ENCODE measurements around the gene TFPI2. TPM values are rescaled to one million over a fixed set of nuclear protein-coding genes. Genes with fewer than 3 reads are reported as not detected.
A peak's percentile ranks its signal among the peaks of the same experiment; 100 is the strongest.

The TFPI2 gene, protein sequence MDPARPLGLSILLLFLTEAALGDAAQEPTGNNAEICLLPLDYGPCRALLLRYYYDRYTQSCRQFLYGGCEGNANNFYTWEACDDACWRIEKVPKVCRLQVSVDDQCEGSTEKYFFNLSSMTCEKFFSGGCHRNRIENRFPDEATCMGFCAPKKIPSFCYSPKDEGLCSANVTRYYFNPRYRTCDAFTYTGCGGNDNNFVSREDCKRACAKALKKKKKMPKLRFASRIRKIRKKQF
- total RNA-seq, result not detected in 2 replicates

DNA sequence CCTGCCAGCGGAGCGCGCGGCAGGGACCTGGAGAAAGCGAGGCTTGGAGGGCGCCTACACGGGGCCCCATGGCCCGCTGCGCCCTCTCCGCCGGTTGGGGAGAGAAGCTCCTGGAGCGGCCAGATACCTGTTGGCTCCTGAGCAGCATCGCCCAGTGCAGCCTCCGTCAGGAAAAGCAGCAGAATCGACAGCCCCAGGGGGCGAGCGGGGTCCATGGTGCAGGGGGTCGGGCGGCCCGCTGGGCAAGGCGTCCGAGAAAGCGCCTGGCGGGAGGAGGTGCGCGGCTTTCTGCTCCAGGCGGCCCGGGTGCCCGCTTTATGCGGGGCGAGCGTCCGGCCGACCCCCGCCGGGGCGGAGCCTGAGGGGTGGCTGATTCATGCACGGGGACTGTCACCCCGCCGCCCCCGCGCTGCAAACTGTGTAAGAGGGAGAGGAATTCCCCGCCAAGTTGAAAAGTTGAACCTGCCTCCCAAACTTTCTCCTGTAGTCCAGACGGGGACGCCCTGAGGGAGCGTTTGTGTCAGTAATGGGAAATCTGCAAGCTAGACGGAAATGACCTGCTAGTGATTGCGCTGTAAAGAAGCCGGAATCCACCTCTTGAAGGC, at the start of gene TFPI2:
Gene TFPI2, minus strand, starts transcription at position 290 of the 605 bp plus-strand sequence. Its CDS starts 75 bp downstream, at position 215.
- H3K4me3 Mint-ChIP-seq (ENCODE audit: low read depth), result peak within 1 kb of the TSS; percentile 67
- peaks cover 9% of the 10 kb centered on the region for H3K4me1 Mint-ChIP-seq (ENCODE audit: low read depth)
- H3K36me3 Mint-ChIP-seq (ENCODE audit: low read depth), result no peaks in the 10 kb centered on the region
- no peak within 1 kb of the TSS for H3K27ac Mint-ChIP-seq
- intact Hi-C loops (cut with micrococcal nuclease), result no loop called here
- no peak for DNase-seq (ENCODE audit: low spot score)
- H3K27me3 Mint-ChIP-seq (ENCODE audit: low read depth), result peaks cover 50% of the 10 kb centered on the region
- no peaks in the 10 kb centered on the region for H3K9me3 Mint-ChIP-seq

DNA sequence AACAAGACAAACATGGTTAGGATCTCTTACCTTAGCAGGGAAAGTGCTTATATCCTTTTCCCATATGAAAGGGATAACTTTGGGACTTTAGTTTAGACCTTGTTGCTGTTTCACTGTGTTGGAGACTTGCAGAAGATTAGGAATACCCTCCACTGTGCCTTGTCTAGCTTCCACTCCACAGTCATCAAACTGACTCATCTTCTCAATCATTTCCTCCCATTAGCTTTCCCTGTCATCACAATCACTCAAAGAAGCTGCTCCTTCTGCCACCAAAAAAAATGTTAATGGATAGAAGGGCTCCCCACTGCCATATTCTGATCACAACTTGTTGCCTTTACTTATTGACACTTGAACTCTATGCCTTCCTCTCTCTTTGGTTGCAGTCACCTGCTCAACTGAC, 47.7 kb upstream of the TFPI2 start:
- DNase-seq (ENCODE audit: low spot score), result no peak
- no peak overlapping the region for H3K27ac Mint-ChIP-seq
- no peaks in the 10 kb centered on the region for H3K36me3 Mint-ChIP-seq (ENCODE audit: low read depth)
- no peaks in the 10 kb centered on the region for H3K4me1 Mint-ChIP-seq (ENCODE audit: low read depth)
- intact Hi-C loops (cut with micrococcal nuclease), result no loop called here
- H3K27me3 Mint-ChIP-seq (ENCODE audit: low read depth), result peaks cover 14% of the 10 kb centered on the region
- no peak overlapping the region for H3K4me3 Mint-ChIP-seq (ENCODE audit: low read depth)
- H3K9me3 Mint-ChIP-seq, result no peaks in the 10 kb centered on the region

DNA sequence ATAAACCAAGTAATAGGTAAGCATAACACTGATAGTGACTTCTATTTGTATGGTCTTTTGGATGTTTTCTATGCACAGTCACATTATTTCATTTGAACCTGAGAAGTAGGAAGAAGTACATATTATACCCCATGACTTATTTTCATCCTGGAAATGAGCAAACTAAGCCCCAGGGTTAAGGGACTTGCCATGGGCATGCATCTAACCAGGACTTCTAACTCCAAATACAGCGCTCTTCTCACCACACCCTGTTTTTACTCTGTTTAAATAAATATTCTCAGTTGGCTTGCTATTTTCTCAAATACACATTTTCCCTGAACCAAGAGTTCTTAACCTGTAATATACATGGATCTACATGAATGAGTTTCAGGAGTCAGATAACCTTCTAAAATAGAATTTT, 47.3 kb upstream of the TFPI2 start:
- Mint-ChIP-seq H3K9me3 (no peaks in the 10 kb centered on the region), H3K4me3 (ENCODE audit: low read depth) (no peak overlapping the region), H3K27ac (no peak overlapping the region), H3K36me3 (ENCODE audit: low read depth) (no peaks in the 10 kb centered on the region), H3K27me3 (ENCODE audit: low read depth) (peaks cover 14% of the 10 kb centered on the region), H3K4me1 (ENCODE audit: low read depth) (no peaks in the 10 kb centered on the region)
- intact Hi-C loops (cut with micrococcal nuclease), result no loop called here
- DNase-seq (ENCODE audit: low spot score), result no peak

DNA sequence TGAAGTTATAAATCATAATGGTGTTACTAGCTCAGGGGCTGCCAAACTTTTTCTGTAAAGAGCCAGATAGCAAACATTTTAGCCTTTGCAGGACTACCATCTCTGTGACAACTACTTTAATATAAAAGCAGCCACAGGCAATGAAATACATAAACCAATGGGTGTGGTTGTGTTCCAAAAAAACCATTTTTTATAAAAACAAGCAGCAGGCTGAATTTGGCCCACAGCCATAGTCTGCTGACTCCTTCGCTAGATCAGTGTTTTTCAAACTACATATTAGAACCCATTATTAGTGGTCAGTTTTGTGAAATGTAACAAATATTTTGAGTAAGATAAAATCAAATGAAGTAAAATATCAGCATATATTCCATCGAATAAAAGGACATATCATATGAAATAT, 44.5 kb upstream of the TFPI2 start:
- DNase-seq (ENCODE audit: low spot score), result no peak
- Mint-ChIP-seq H3K27ac (no peak overlapping the region), H3K27me3 (ENCODE audit: low read depth) (peaks cover 15% of the 10 kb centered on the region), H3K4me3 (ENCODE audit: low read depth) (no peak overlapping the region), H3K9me3 (no peaks in the 10 kb centered on the region), H3K4me1 (ENCODE audit: low read depth) (no peaks in the 10 kb centered on the region), H3K36me3 (ENCODE audit: low read depth) (no peaks in the 10 kb centered on the region)
- intact Hi-C loops (cut with micrococcal nuclease), result no loop called here

DNA sequence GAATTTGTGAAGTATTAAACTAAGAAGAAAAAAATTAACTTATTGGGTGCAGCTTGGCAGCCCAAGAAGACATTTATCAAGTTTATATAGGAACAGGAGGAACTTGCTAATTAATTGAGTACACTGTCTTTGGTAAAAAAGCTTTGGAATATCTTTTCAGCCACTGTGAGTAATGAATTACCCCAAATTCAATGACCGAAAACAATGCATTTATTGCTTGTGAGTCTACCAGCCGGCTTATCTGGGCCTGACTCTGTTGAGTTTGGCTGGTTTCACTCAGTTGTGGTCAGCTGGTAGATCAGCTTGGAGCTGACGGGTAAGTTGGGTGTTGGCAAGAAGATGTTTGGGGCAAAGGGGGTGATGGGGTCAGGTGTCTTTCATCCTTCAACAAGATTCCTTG, 42.6 kb upstream of the TFPI2 start:
- Mint-ChIP-seq H3K27ac (no peak overlapping the region), H3K4me1 (ENCODE audit: low read depth) (no peaks in the 10 kb centered on the region), H3K4me3 (ENCODE audit: low read depth) (no peak overlapping the region), H3K27me3 (ENCODE audit: low read depth) (peaks cover 13% of the 10 kb centered on the region), H3K9me3 (no peaks in the 10 kb centered on the region), H3K36me3 (ENCODE audit: low read depth) (no peaks in the 10 kb centered on the region)
- intact Hi-C loops (cut with micrococcal nuclease), result no loop called here
- no peak for DNase-seq (ENCODE audit: low spot score)

DNA sequence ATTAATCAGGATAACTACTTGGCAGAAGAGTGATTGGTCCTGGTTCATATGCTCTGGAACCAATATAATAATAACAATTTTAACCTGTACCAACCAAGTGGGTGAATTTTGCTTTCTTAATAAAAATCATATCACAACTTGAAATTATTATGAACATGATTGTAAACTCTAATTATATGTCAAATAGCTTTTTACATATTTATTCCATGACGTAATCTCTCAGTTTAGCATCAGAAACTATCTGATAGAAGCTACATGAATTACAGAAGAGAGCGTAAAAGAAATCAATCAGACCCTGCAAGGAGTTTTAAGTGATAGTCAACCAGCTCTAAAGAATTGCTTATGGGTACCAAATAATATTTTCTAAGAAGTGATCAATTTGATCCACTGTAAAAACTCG, 41.1 kb upstream of the TFPI2 start:
- no peaks in the 10 kb centered on the region for H3K36me3 Mint-ChIP-seq (ENCODE audit: low read depth)

DNA sequence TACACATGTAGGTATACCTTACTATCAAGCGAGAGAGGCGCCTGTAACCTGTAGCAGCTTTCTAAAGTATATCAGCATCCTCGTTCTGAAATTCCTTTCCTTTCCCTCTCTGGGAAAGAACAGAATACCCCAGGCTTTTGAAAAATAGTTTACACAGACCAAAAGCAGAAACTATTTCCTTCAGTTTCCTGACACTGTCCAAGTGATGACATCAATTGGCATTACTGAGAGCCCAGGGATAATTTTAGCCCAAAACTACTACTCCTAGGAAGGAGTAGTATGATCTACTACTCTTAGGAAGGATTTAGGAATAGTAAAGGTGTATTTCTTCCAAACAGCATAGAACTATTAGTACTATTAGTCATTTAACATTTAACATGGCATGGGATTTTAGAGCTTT, 37.0 kb upstream of the TFPI2 start:
- Mint-ChIP-seq H3K27me3 (ENCODE audit: low read depth) (peaks cover 22% of the 10 kb centered on the region), H3K4me1 (ENCODE audit: low read depth) (no peaks in the 10 kb centered on the region), H3K27ac (no peak overlapping the region), H3K9me3 (no peaks in the 10 kb centered on the region), H3K36me3 (ENCODE audit: low read depth) (no peaks in the 10 kb centered on the region), H3K4me3 (ENCODE audit: low read depth) (no peak overlapping the region)
- DNase-seq (ENCODE audit: low spot score), result no peak
- intact Hi-C loops (cut with micrococcal nuclease), result no loop called here

More for the DNA sequence above, 41.1 kb upstream of the TFPI2 start:
- Mint-ChIP-seq H3K27me3 (ENCODE audit: low read depth) (peaks cover 7% of the 10 kb centered on the region), H3K4me1 (ENCODE audit: low read depth) (no peaks in the 10 kb centered on the region), H3K4me3 (ENCODE audit: low read depth) (no peak overlapping the region), H3K9me3 (no peaks in the 10 kb centered on the region), H3K27ac (no peak overlapping the region)
- no peak for DNase-seq (ENCODE audit: low spot score)
- intact Hi-C loops (cut with micrococcal nuclease), result no loop called here

DNA sequence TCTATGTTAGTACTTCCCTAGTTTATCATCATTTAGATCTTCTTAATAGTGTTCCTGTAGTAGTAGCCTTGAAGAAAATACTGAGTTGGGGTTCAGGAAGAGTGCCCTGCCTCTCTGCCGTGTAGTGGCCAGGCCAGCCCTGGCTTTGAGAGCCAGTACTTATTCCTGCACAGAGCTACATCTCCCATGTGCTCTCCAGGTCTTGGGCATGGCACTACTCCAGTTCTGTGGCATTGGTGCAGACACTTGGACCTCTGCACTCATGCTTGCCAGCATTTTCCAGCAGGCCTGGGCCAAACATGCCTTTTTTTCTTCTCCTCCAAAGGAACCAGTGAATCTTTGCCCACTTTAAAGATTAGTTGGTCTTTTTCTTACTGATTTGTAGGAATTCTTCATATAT, 36.2 kb upstream of the TFPI2 start:
- Mint-ChIP-seq H3K27ac (no peak overlapping the region), H3K9me3 (no peaks in the 10 kb centered on the region), H3K36me3 (ENCODE audit: low read depth) (no peaks in the 10 kb centered on the region), H3K27me3 (ENCODE audit: low read depth) (peaks cover 22% of the 10 kb centered on the region), H3K4me3 (ENCODE audit: low read depth) (no peak overlapping the region), H3K4me1 (ENCODE audit: low read depth) (no peaks in the 10 kb centered on the region)
- no peak for DNase-seq (ENCODE audit: low spot score)
- intact Hi-C loops (cut with micrococcal nuclease), result no loop called here

DNA sequence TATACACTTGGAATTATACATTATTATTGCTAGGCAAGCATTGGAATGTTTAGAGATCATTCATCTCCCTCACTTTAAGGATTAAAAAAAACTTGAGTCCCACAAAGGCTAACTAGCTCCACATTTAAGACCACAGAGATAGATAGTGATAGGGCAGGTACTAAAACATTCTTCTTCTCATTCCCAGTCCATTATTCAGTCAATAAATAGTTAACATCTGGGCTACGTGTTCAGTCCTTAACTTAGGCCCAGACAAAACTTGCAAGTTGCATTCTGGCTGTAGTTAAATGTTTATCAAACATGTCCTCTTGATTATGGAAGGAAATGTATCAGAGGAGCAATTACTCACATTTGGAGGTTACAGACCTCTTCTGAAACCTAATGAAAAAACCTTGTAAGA, 33.4 kb upstream of the TFPI2 start:
- Mint-ChIP-seq H3K9me3 (no peaks in the 10 kb centered on the region), H3K36me3 (ENCODE audit: low read depth) (no peaks in the 10 kb centered on the region), H3K4me1 (ENCODE audit: low read depth) (peaks cover 4% of the 10 kb centered on the region), H3K4me3 (ENCODE audit: low read depth) (no peak overlapping the region), H3K27me3 (ENCODE audit: low read depth) (peaks cover 26% of the 10 kb centered on the region), H3K27ac (no peak overlapping the region)
- intact Hi-C loops (cut with micrococcal nuclease), result loop anchor here (5.0 kb wide), 1 partner anchor 78 kb away; the partner anchor contains the start of gene BET1
- no peak for DNase-seq (ENCODE audit: low spot score)

DNA sequence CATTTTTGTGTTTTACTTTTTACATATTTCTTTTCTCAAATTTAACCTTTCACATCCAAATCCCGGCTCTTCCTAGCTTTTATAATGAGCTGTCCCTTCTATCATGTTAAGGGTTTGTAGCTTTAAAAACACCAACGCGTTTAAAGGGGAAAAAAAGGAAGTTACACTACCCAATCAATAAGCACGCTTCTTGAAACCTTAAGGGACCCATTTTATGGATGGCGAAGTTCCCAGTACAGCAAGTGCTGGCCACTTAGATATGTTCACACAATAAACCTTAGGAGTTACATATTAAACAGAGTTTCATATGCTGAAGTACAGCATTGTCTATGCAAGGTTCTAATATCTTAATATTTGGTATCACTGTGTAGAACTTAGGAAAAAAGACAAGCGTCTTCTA, 32.7 kb upstream of the TFPI2 start:
- no peaks in the 10 kb centered on the region for H3K9me3 Mint-ChIP-seq
- DNase-seq (ENCODE audit: low spot score), result no peak

DNA sequence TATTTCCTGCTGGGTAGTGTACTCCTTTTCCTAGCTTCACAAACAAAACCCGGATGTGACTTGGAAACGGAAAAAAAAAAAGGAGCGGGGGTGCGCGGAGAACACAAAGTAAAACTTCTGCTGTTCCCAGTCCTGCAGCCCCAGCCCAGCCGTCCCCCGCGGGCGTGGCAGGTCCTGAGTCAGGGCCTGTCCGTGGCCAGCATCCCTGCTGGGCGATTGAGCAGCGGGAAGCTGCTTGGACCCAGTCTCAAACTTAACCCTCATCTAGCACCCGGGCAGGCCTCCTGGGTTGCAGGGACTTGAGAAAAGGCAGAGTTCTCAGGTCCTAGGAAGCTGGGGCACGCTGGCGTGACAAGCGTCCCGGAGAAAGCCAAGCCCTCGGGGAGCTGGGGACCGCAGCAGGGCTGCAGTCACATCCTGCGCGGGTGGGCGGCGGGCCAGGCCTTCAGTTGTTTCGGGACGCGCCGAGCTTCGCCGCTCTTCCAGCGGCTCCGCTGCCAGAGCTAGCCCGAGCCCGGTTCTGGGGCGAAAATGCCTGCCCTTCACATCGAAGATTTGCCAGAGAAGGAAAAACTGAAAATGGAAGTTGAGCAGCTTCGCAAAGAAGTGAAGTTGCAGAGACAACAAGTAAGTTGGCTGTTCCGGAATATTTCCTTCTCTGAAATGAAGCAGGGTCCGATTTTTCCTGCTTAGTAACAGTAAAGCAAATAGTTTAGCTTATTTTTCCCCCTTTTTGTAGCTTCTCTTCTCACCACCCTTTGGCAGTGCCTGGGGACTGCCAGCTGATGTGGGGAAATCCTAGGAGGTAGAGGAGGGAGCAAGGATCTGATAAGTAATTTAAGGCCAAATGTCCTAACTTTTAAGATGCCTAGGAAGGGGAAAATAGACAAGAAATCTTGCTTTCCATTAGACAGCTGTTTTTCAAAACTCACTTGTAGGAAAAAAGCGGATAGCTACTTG, 31.3 kb upstream of the TFPI2 start, which contains the start of gene GNG11:
Gene GNG11, plus strand, starts transcription at position 129 of the 960 bp plus-strand sequence. Its CDS starts 403 bp downstream, at position 532.
- intact Hi-C loops (cut with micrococcal nuclease), result loop anchor here (5.0 kb wide), 1 partner anchor 80 kb away; the partner anchor contains the start of gene BET1
- no peaks in the 10 kb centered on the region for H3K9me3 Mint-ChIP-seq
- peak within 1 kb of the TSS; percentile 51 for H3K4me3 Mint-ChIP-seq (ENCODE audit: low read depth)
- no peaks in the 10 kb centered on the region for H3K36me3 Mint-ChIP-seq (ENCODE audit: low read depth)
- H3K27ac Mint-ChIP-seq, result no peak within 1 kb of the TSS
- peaks cover 31% of the 10 kb centered on the region for H3K27me3 Mint-ChIP-seq (ENCODE audit: low read depth)
- peak; percentile 8 for DNase-seq (ENCODE audit: low spot score)
- H3K4me1 Mint-ChIP-seq (ENCODE audit: low read depth), result peaks cover 4% of the 10 kb centered on the region

More for the DNA sequence above, 32.7 kb upstream of the TFPI2 start:
- Mint-ChIP-seq H3K27me3 (ENCODE audit: low read depth) (peaks cover 26% of the 10 kb centered on the region), H3K4me3 (ENCODE audit: low read depth) (no peak overlapping the region), H3K4me1 (ENCODE audit: low read depth) (peaks cover 4% of the 10 kb centered on the region), H3K36me3 (ENCODE audit: low read depth) (no peaks in the 10 kb centered on the region), H3K27ac (no peak overlapping the region)
- intact Hi-C loops (cut with micrococcal nuclease), result loop anchor here (5.0 kb wide), 1 partner anchor 79 kb away; the partner anchor contains the start of gene BET1

DNA sequence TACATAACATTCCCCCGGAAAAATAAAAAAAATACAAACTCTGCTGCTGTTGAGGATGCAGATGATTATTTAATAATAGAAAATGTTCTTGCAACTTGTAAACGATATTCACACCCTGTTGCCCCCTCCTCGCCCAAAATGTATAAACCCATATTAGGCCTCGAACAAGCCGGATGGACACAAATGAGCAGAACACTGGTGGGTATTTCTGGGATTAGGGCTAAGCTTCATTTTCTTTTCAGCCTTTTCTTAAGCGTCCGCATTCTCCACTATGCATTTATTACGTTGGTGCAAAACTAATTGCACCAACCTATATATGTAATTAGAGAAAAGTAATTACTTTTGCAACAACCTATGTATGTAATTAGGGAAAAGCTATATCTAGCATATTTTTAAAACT, 30.6 kb upstream of the TFPI2 start:
- intact Hi-C loops (cut with micrococcal nuclease), result loop anchor here (5.0 kb wide), 1 partner anchor 81 kb away; the partner anchor contains the start of gene BET1
- peaks cover 4% of the 10 kb centered on the region for H3K4me1 Mint-ChIP-seq (ENCODE audit: low read depth)
- H3K27ac Mint-ChIP-seq, result no peak overlapping the region
- peaks cover 34% of the 10 kb centered on the region for H3K27me3 Mint-ChIP-seq (ENCODE audit: low read depth)
- H3K9me3 Mint-ChIP-seq, result no peaks in the 10 kb centered on the region
- H3K4me3 Mint-ChIP-seq (ENCODE audit: low read depth), result peak overlapping the region; percentile 51
- no peaks in the 10 kb centered on the region for H3K36me3 Mint-ChIP-seq (ENCODE audit: low read depth)
- DNase-seq (ENCODE audit: low spot score), result no peak

All from activated T-helper 2 cell treated with anti-CD3 and anti-CD28 coated beads, Interferon-gamma antibody, Interleukin-2, Interleukin-4, amounts not matched to agents 10 μg/mL and 5 μg/mL and 100 μg/mL, durations not matched to agents 14 hours and 24 hours and 36 hours (primary cell).